ENCODE measurements around the gene LACTB. TPM values are rescaled to one million over a fixed set of nuclear protein-coding genes. Genes with fewer than 3 reads are reported as not detected.

Gene LACTB
- total and polyA plus RNA-seq, 2 of the 13 experiments (the other 11 are each of a cell fraction or from before 2014, with no cell fraction given), result 14.8 to 23.0 TPM

- Histone ChIP-seq H3K27ac (ENCODE audit: extremely low read length, insufficient read depth, low read length) (peak overlapping the region; percentile 35), H3K4me1 (ENCODE audit: insufficient read depth, low read length) (peaks cover 71% of the 10 kb centered on the region), H3K4me3 (replicated peaks in 1 of 3; ENCODE audit: insufficient read depth in 1 of 3, low read depth in 2 of 3, low read length in 3 of 3) (peak overlapping the region in 2 of 3 experiments; percentile 7 to 44; a peak in 3 of 6 replicates), H2AFZ (ENCODE audit: low read length) (no peak overlapping the region), H3K36me3 (replicated peaks in 1 of 2; ENCODE audit: control insufficient read depth in 1 of 2, insufficient read depth in 2 of 2, low read length in 2 of 2) (no peaks in the 10 kb centered on the region), H3K9ac (ENCODE audit: insufficient read depth, low read depth, low read length) (peak overlapping the region; percentile 31; the same call in 1 of the 2 replicates), H3K79me2 (ENCODE audit: insufficient read depth, low read length) (no peaks in the 10 kb centered on the region), H4K20me1 (ENCODE audit: insufficient read depth, low read length) (no peaks in the 10 kb centered on the region), H3K4me2 (ENCODE audit: low read depth, low read length) (peak overlapping the region; percentile 62), H3K27me3 (ENCODE audit: control insufficient read depth in 1 of 2, insufficient read depth in 2 of 2, low read length in 2 of 2) (no peaks in the 10 kb centered on the region), H3K9me3 (ENCODE audit: low read length) (no peaks in the 10 kb centered on the region)
- FAIRE-seq (no peak), ATAC-seq (peak; percentile 25), DNase-seq (ENCODE audit: low spot score) (no peak)
- intact Hi-C loops (cut with micrococcal nuclease; ENCODE audit: unreplicated experiment) (no loop called here), in situ Hi-C loops (cut with HindIII; ENCODE audit: extremely low pct_ligation_motif_present, low pct_unique_long_range_greater_than_20kb) (no loop called here)
- 33% methylated on average over 6 of the region's 6 CpGs for WGBS (ENCODE audit: low lambda C conversion rate)
- no TSS peak for BruUV-seq (replicated peaks)
- ChIA-PET CTCF (ENCODE audit: low intra/inter-chr PET ratio, low total read pairs) (no interaction called here), POLR2A (interaction anchor here (0.6 to 5.1 kb wide), 11 partner anchors 9 to 202 kb away, joined by 3 to 42 read pairs (median 4); partner anchors contain the start of genes RPS27L and TPM1)
- TF ChIP-seq PATZ1 (CRISPR knock-in tag; IDR thresholded peaks at IDR 0.05) (peak; percentile 48; the same call in 1 of the 2 replicates), KDM2A (CRISPR knock-in tag; IDR thresholded peaks at IDR 0.05; ENCODE audit: borderline replicate concordance, low read depth) (0 out of 2 replicates have a peak, but pooled peaks have one; percentile 15), FOXA3 (CRISPR knock-in tag; IDR thresholded peaks at IDR 0.05) (0 out of 2 replicates have a peak, but pooled peaks have one; percentile 15), TCF7L2 (IDR thresholded peaks at IDR 0.05; ENCODE audit: low read depth, low read length) (no peak)
- TF ChIP-seq, protein P1, sequence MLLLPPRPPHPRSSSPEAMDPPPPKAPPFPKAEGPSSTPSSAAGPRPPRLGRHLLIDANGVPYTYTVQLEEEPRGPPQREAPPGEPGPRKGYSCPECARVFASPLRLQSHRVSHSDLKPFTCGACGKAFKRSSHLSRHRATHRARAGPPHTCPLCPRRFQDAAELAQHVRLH (CRISPR knock-in tag; IDR thresholded peaks at IDR 0.05; ENCODE audit: borderline replicate concordance, low read depth), result no peak
These were observed 33.0 kb upstream of the LACTB start for GRCh38 chr15:63088533-63089245.

Data from HepG2 (cell line).